ENCODE data around the gene IL36A.

IL36A gene

GRCh38 chr2:113009622-113010021, 4.4 kb downstream of the IL36A start:
- no peak for DNase-seq

- DNase-seq, result no peak
Measured at GRCh38 chr2:113010088-113010487, 4.8 kb downstream of the IL36A start.

GRCh38 chr2:113011108-113011507, 5.8 kb downstream of the IL36A start:
- DNase-seq, result no peak

- no peak for DNase-seq
Measured at GRCh38 chr2:113012436-113013335, 7.4 kb downstream of the IL36A start.

GRCh38 chr2:113013336-113013661, 8.0 kb downstream of the IL36A start:
- no peak for DNase-seq

GRCh38 chr2:113014067-113014466, 8.8 kb downstream of the IL36A start:
- no peak for DNase-seq

- no peak for DNase-seq
Measured at GRCh38 chr2:113015042-113015441, 9.8 kb downstream of the IL36A start.

- no peak for DNase-seq
Measured at GRCh38 chr2:113015655-113016054, 10.4 kb downstream of the IL36A start.

- DNase-seq, result no peak
Measured at GRCh38 chr2:113018509-113018908, 13.2 kb downstream of the IL36A start.

- no peak for DNase-seq
Measured at GRCh38 chr2:113021312-113021711, 16.1 kb downstream of the IL36A start.

- DNase-seq, result no peak
Measured at GRCh38 chr2:113024764-113025163, 19.5 kb downstream of the IL36A start.

- no peak for DNase-seq
Measured at GRCh38 chr2:113025737-113026136, 20.5 kb downstream of the IL36A start.

- no peak for DNase-seq
Measured at GRCh38 chr2:113027691-113028090, 22.4 kb downstream of the IL36A start.

GRCh38 chr2:113028112-113028511, 22.9 kb downstream of the IL36A start:
- DNase-seq, result no peak

GRCh38 chr2:113032737-113033136, 27.5 kb downstream of the IL36A start:
- DNase-seq, result no peak

- DNase-seq, result no peak
Measured at GRCh38 chr2:113034016-113034415, 28.8 kb downstream of the IL36A start.

GRCh38 chr2:113036763-113037162, 31.5 kb downstream of the IL36A start:
- DNase-seq, result no peak

GRCh38 chr2:113038291-113038690, 33.0 kb downstream of the IL36A start:
- no peak for DNase-seq

- DNase-seq, result no peak
Measured at GRCh38 chr2:113039158-113039557, 33.9 kb downstream of the IL36A start.

- DNase-seq, result no peak
Measured at GRCh38 chr2:113039719-113040118, 34.5 kb downstream of the IL36A start.

- no peak for DNase-seq
Measured at GRCh38 chr2:113041871-113042270, 36.6 kb downstream of the IL36A start.

GRCh38 chr2:113046465-113046864, 41.2 kb downstream of the IL36A start:
- DNase-seq, result no peak

- no peak for DNase-seq
Measured at GRCh38 chr2:113050921-113051895, 45.9 kb downstream of the IL36A start.

- no peak for DNase-seq
Measured at GRCh38 chr2:113052396-113052917, 47.2 kb downstream of the IL36A start, which contains the start of gene IL36B. TSS of gene IL36B (minus strand) at chr2:113052867.
